HG02623 (cell line): ENCODE data around the gene METTL25.
"Not testable (repeated sequence)": the region's sequence is repeated elsewhere in the genome, so short reads cannot be mapped to it uniquely, and the experiment has no call there.

ENCODE experiments used
- ATAC-seq: cut with Tn5 transposase; IDR thresholded peaks from one replicate; pipeline ENCODE4 v1.9.1; 2021; ENCODE audit warnings: moderate library complexity; ENCODE audit not compliant: unreplicated experiment

METTL25 gene, protein sequence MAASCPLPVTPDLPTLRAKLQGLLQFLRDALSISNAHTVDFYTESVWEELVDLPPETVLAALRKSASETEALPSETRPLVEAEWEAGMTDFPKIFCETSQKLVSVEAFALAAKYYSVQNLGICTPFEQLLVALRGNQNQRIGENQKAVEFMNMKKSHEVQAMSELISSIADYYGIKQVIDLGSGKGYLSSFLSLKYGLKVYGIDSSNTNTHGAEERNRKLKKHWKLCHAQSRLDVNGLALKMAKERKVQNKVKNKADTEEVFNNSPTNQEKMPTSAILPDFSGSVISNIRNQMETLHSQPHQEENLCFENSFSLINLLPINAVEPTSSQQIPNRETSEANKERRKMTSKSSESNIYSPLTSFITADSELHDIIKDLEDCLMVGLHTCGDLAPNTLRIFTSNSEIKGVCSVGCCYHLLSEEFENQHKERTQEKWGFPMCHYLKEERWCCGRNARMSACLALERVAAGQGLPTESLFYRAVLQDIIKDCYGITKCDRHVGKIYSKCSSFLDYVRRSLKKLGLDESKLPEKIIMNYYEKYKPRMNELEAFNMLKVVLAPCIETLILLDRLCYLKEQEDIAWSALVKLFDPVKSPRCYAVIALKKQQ

DNA sequence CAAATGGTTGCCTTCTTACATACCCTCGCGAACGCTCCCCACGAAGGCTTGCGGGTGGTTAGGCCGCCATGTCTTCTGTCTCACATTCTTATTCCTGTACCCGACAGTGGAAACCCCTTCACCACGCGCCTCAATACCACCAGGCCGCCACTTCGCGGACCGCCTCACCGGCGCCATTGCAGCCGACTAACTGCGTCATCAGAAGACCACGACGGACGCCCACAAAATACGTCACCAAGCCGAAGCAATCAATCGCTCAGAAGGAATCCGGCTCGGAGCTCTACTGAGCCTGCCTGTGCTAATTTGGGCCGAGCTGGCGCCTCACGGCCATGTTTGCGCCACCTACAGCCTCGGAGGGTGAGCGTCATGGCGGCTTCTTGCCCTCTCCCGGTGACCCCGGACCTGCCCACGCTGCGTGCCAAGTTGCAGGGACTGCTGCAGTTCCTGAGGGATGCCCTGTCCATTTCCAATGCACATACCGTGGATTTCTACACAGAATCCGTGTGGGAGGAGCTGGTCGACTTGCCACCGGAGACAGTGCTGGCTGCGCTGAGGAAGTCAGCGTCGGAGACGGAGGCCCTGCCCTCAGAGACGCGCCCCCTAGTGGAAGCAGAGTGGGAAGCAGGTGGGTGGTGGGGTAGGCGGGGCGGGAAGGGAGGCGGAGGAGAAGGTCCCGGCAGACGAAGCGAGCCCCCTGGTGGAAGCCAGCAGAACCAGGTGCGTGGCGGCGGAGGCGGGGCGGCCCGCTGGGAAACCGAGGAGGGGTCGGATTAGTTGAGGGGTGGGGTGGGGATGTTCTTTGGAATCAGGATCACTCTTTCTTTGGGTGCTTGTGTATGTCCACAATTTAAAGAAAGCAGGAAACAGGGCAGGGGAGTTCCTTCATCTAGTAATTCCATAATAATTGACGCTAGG, at the start of gene METTL25, which contains the start of gene CCDC59:
METTL25 (plus strand) TSS at position 330 of the 915 bp plus-strand sequence; CDS start at position 367, 37 bp downstream.
CCDC59 (minus strand) TSS at position 188 of the 915 bp plus-strand sequence; CDS start at position 177, 11 bp downstream.
- peak; percentile 96 for ATAC-seq

DNA sequence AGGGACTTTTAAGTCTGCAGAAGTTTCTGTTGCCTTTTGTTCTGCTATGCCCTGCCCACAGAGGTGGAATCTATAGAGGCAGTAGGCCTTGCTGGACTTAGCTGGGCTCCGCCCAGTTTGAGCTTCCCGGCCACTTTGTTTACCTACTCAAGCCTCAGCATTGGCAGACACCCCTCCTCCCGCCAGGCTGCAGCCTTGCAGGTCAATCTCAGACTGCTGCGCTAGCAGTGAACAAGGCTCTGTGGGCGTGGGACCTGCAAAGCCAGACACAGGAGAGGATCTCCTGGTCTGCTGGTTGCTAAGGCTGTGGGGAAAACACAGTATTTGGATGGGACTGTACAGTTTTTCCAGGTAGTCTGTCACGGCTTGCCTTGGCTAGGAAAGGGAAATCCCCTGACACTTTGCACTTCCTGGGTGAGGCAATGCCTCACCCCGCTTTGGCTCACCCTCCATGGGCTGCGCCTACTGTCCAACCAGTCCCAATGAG, 43.9 kb upstream of the METTL25 start:
- no peak for ATAC-seq

DNA sequence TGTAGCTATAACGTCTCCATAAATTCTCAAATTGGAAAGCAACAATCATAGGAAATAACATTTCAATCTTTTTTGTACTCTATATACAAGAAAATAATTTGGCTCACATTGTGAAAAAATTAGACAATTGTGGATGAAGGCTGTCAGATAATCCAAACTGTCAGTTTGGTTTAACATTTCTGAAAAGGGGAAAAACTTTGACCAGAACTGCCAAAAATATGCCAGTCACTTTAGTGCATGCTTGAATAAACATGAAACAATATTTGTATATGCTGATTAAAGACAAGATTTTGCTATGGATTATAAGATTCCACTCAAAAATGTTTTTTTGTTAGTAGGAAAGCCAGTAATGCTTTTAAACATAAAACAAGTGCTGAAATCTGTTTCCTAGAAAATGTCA, 39.1 kb upstream of the METTL25 start:
- no peak for ATAC-seq

DNA sequence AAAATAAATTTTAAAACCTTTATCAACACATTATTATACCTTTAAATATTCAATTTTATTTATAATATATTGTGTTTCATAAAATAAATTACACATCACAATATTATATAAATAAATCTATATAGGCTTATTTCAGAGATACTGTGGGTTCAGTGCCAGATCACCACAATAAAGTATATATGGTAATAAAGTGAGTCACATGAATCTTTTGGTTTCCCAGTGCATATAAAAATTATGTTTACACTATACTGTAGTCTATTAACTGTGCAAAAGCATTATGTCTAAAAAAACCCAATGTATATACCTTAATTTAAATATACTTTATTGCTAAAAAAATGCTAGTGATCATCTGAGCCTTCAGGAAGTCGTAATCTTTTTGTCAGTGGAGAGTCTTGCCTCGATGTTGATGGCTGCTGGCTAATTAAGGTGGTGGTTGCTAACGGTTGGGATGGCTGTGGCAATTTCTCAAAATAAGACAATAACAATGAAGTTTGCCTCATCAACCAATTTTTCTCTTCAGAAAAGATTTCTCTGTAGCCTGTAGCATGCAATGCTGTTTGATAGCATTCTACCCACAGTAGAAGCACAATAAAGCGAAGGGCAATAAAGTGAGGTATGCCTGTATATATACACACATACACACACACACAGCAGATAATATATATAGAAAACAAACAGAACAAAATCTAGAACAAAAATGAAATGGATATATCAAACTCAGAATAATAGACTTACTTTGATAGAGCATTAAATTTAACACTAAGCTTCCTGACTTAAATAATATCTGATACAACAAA, 32.6 kb upstream of the METTL25 start:
- no peak for ATAC-seq

DNA sequence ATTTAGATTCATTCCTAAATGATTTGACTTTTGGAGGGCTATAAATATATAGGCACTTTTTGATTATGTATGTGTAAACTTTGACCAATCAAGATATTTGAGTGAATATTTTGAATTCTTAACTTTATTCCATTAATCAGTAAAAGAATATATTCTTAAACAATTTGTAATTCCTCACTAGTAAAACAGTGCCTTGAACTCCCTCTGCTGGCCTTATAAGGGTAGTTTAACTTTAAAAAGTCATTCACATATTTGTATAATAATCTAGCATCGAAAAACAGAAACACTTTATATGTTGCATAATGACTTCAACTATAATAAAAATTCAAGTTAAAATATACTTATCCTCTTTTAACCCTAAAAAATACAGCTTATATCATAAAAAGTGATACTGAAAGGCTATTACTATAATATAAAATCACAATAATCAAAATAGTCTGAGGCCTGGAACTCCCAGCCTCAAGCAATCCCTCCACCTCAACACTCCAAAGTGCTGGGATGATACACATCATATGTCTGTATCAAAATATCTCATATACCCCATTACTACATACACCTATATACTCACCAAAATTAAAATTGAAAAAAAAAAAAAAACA, 31.3 kb upstream of the METTL25 start:
- no peak for ATAC-seq

DNA sequence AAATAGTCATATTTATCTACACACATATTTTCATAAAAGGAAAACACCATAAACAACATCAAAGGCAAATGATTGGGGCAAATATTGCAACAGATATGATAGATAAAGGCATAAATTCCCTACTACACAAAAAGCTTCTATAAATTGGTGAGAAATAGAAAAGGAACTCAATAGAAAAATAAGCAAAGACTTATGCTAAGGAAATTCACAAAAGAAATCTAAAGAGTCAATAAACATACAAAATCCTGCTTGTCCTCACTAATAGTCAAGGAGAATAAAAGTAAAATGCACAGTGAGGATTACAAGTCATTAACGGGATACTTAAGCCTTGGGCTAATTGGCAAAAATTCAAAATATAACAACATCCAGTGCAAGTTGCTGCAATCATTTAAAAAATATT, 30.5 kb upstream of the METTL25 start:
- ATAC-seq, result no peak

DNA sequence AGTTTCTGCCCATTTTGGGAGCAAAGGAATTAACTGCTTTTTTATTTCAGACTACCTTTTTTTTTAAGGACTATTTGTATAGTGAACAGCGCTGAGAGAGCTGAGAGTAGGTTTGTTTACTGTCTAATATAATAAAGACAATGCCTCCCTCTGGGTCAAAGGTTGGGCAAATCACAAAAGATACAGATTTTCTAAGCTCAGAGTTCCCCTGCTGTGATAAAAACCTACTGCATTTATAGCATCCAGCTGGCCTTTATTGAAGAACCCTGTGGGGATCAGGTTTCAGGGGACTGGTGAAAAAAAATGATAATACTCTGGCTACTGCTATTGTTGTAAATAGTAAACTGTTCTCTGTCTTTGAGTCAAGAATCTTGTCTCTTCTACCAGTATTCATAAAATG, 28.8 kb upstream of the METTL25 start:
- ATAC-seq, result no peak

DNA sequence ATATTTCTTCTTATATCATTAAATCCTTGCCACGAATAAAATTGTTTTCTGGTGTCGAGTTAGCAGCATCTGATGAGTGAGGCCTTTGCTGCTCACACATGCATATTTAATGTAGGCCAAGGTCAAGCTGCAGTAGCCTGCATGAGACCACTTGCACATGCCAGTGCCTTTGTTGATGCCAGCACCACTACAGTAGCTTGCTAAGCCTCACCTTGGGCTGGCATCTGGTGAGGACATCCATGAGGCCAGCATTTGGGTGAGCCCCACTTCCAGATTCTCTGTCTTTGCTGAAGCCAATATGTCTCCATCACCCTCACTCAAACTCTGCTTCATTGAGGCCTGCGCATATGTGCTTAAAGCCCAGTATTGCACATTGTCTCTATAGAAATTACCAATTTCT, 8.2 kb upstream of the METTL25 start:
- no peak for ATAC-seq

DNA sequence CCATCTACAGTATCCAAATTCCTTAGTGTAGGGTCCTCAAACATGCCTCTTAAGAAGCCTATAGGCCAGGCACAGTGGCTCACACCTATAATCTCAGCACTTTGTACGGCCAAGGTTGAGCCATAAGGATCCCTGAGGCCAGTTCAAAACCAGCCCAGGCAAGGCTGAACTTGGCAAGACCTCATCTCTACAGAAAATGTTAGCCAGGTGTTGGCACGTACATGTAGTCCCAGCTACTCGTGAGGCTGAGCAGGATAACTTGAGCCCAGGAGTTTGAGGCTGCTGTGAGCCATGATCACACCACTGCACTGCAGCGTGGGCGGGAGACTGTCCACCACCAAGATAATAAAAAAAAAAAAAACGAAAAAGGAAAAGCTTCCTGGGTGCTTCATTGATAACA, 6.9 kb upstream of the METTL25 start:
- no peak for ATAC-seq

DNA sequence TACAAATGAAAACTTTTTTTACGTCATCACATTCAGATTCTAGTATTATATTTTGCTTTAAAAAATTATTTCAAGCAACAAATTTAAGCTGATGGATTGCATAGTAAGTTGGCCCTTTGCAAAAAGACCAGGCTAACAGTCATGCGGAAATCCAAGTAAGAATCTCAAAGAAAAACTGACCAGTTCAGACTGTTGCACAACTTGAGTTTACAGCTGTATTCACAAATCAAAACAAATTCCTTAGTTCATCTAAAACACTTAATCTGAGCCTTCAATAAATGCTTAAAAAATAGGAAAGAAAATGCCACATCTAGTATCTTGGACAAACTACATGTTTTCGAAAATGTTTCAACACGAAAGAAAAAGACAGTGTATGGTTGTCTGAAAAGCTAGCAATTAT, 989 bp upstream of the METTL25 start:
- no peak for ATAC-seq

DNA sequence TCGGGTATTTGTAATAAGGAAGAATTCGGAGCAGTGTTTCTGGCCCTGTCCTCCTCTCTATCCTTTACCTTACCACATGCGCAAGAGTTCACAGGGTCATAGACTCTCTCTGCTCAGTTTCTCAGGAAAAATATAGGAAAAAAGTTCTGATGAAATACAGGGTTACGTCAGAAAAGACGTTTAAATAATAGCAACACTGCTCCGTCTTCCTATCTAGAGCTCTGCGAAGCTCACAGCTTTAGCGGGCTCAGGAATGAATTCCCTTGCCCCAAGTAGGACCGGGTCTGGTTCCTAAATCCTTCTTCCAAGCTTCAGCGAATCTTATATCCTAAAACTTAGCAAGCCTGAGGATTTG, 507 bp upstream of the METTL25 start:
- no peak for ATAC-seq

DNA sequence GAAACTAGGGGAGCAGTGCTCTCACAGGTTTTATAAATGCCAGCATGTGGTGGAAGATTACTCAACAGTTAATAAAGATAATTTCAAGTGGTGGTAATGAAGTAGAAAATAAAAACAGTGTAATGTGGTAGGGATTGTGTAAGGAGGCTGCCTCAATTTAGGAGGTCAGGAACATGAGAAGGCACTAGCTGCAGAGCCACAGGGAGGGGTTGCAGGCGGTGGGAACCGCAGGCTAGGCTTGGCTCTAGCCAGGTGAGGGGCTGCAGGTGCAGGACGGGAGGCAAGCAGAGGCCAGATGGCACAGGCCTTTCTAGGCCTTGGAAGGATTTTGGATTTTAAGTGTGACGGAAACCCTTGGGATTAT, 768 bp downstream of the METTL25 start:
- no peak for ATAC-seq

DNA sequence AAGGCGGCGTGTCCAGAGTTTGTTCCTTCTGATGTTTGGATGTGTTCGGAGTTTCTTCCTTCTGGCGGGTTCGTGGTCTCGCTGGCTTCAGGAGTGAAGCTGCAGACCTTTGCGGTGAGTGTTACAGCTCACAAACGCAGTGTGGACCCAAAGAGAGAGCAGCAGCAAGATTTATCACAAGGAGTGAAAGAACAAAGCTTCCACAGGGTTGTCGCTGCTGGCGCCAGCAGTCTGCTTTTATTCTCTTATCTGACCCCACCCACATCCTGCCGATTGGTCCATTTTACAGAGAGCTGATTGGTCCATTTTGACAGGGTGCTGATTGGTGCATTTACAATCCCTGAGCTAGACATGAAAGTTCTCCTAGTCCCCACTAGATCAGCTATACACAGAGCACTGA, 2.5 kb downstream of the METTL25 start:
- ATAC-seq, result not testable (repeated sequence)

DNA sequence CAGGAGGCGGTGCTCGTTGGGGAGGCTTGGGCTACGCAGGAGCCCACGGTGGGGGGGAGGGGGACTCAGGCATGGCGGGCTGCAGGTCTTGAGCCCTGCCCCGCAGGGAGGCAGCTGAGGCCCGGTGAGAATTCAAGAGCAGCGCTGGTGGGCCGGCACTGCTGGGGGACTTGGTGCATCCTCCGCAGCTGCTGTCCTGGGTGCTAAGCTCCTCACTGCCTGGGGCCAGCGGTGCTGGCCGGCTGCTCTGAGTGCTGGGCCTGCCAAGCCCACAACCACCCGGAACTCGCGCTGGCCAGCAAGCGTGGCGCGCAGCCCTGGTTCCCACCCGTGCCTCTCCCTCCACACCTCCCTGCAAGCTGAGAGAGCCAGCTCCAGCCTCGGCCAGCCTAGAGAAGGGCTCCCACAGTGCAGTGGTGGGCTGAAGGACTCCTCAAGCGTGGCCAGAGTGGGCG, 3.2 kb downstream of the METTL25 start:
- ATAC-seq, result no peak

DNA sequence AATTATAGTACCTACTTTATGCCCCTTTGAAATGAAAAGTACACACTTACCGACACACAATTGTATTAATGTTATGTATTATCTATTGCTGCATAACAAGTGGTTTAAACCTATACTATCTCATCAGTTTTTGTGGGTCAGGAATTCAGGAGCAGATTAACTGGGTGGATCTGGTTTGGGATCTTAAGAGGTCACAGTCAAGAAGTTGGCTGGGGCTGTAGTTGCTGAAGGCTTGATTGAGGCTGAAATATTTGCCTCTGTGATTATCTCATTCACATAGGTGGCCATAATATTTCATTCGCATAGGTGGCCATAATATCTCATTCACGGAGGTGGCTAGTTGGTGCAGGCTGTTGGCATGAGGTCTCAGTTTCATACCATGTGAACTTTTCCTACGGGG, 5.7 kb downstream of the METTL25 start:
- ATAC-seq, result no peak

DNA sequence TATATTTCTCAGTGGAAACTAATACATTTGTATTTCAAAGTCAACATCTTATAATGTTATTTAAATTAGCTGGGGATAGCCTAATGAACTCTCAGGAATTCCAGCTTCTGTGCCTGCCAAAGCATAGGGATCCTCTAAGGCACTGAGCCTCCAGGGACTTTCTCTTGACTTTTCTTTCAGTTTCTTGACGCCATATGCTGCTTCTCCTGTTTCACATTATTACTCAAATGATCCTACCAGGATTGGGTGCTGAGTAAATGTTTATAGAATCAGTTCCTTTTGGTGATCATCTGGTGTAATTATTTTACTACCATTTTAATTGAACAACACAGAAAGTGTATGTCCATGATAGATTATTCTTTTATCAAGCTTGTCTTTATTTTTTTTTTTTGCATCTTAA, 7.9 kb downstream of the METTL25 start:
- no peak for ATAC-seq

DNA sequence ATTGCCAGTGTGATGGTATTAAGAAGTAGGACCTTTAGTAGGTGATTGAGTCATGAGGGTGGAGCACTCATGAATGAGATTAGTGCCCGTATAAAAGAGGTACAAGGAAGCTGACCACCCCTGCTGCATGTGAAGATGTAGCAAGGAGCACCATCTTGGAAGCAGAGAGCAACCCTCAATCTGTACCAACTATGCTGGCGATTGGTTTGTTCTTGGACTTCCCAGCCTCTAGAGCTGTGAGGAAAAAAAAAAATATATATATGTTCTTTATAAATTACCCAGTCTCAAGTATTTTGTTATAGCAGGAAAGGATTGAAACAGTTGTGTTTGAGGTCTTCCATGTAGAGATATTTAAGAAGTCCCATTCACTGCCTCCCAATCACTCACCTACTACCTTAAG, 16.9 kb downstream of the METTL25 start:
- no peak for ATAC-seq

DNA sequence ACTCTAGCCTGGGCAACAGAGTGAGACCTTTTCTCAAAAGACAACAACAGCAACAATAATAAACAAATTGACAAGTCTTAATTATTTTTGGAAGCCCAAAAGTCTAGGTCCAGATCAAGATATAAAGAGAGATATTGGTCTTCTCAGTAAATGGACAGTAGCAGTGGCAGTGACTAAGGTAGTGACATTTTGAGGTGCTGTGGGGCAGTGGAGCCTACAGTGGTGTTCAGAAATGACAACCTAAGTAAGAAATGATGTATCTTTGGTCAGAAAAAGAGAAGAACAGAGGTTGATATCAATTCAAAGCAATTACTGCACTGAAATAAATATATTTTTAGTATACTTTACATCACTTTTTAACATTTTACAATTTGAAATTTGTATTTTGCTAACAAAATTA, 20.7 kb downstream of the METTL25 start:
- no peak for ATAC-seq

DNA sequence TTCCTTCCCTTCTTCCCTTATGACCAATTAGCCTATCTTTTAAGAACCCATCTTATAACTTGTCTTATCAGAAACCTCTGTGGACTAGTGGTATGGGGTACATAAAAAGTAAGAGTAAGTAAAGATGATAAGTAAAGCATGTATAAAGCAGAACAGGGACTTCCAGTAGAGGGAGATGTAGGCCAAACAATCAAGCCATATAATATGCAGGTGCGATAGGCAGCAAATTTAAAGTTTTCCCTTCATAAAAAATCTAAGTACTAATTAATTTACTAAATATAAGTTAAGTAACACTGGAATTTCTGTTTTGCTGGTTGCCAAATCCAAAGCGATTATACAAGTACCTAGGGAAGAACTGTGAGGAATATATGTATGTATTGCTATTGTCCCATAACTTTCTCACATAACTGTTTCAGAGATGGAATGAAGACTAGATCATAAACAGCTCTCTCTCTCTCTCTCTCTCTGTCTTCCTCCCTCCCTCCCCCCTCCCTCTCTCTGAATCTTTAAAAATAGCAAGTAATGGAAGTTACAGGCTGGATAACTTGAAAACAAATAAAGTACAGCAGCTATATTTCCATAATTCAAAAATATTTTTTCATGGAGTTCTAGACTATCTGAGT, 25.7 kb downstream of the METTL25 start:
- peak; percentile 45 for ATAC-seq

DNA sequence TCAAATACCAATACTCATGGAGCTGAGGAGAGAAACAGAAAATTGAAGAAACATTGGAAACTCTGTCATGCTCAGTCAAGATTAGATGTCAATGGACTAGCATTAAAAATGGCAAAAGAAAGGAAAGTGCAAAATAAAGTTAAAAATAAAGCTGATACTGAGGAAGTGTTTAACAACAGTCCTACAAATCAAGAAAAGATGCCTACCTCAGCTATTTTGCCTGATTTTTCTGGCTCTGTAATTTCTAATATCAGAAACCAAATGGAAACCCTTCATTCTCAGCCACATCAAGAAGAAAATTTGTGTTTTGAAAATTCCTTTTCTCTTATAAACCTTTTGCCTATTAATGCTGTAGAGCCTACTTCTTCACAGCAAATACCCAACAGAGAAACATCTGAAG, 40.5 kb downstream of the METTL25 start:
- ATAC-seq, result no peak
